HFFc6 (cell line): ENCODE data around the gene FAM9A. TPM values are rescaled to one million over a fixed set of nuclear protein-coding genes. Genes with fewer than 3 reads are reported as not detected.

Experiments used
- DNase-seq: peaks from one replicate; pipeline ENCODE4 v3.0.0-alpha.2; 2018
- H3K27ac Mint-ChIP-seq: 2 replicates; pipeline ENCODE4 v1.8.0; 2020; ENCODE audit warnings: mild to moderate bottlenecking, mixed read lengths
- H3K27me3 Mint-ChIP-seq: 2 replicates; pipeline ENCODE4 v1.8.0; 2021; ENCODE audit warnings: mild to moderate bottlenecking, moderate library complexity, mixed read lengths; ENCODE audit not compliant: insufficient read depth
- H3K36me3 Mint-ChIP-seq: 2 replicates; pipeline ENCODE4 v1.8.0; 2021; ENCODE audit warnings: low read depth, mixed read lengths
- H3K4me1 Mint-ChIP-seq: 2 replicates; pipeline ENCODE4 v1.8.0; 2020; ENCODE audit warnings: low read depth, mixed read lengths
- H3K4me3 Mint-ChIP-seq: 2 replicates; pipeline ENCODE4 v1.8.0; 2020; ENCODE audit warnings: mild to moderate bottlenecking, moderate library complexity, mixed read lengths
- H3K9me3 Mint-ChIP-seq: 2 replicates; pipeline ENCODE4 v1.8.0; 2020; ENCODE audit warnings: mild to moderate bottlenecking, mixed read lengths
- CTCF ChIP-seq: fragments of 200-600 bp; sonication (generic); IDR thresholded peaks from 2 replicates; pipeline ENCODE4 v1.5.0; 2021; ENCODE audit warnings: antibody characterized with exemption, mild to moderate bottlenecking
- total RNA-seq, 6 experiments: library from RNA; stranded (reverse); fragmentation: NEBNext Ultra II Directional; extraction: Animal tissue kit (Norgen Biotek cat#: 25700); gene quantifications; 2 replicates in 1 of 6; 3 replicates in 5 of 6; pipeline ENCODE4 v1.2.3, GENCODE V29; 2021

FAM9A gene
- total RNA-seq, 6 experiments from 2014 or later = not detected

GRCh38 chrX:8820910-8821527 lies 19.8 kb upstream of the FAM9A start:
- Mint-ChIP-seq H3K27ac (no peak overlapping the region), H3K36me3 (no peaks in the 10 kb centered on the region), H3K27me3 (peaks cover 2% of the 10 kb centered on the region; the same call in 1 of the 2 replicates), H3K4me3 (no peak overlapping the region), H3K4me1 (no peaks in the 10 kb centered on the region), H3K9me3 (no peaks in the 10 kb centered on the region)
- DNase-seq = no peak
- TF ChIP-seq CTCF = peak; percentile 29; the same call in 1 of the 2 replicates

- Mint-ChIP-seq H3K4me1 (no peaks in the 10 kb centered on the region), H3K27ac (no peak overlapping the region), H3K36me3 (no peaks in the 10 kb centered on the region), H3K9me3 (no peaks in the 10 kb centered on the region), H3K4me3 (no peak overlapping the region), H3K27me3 (no peaks in the 10 kb centered on the region)
- peak; percentile 2 for DNase-seq
- TF ChIP-seq CTCF = peak; percentile 82
Observed at GRCh38 chrX:8815460-8816065, 14.4 kb upstream of the FAM9A start.

DNA sequence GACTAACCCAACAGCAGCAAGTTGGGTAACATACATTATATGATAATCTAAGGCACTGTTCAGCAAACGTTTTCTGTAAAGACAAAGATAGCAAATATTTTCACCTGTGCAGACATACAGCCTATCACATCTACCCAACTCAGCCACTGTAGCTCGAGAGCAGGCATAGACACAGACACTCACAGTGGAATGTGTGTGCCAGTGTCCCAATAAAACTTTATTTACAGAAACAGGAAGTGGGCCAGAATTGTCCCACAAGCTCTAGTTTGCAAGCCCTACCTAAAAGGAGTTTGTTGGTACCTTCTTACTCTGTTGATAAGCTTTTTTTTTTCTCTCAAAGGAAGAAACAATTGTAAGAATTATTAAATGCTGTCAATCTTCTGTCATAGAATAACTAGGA lies 11.9 kb upstream of the FAM9A start:
- Mint-ChIP-seq H3K4me3 (no peak overlapping the region), H3K27ac (no peak overlapping the region), H3K36me3 (no peaks in the 10 kb centered on the region), H3K9me3 (no peaks in the 10 kb centered on the region), H3K27me3 (0 out of 2 replicates have a peak, but pooled peaks cover 3% of the 10 kb centered on the region), H3K4me1 (no peaks in the 10 kb centered on the region)
- no peak for TF ChIP-seq CTCF
- DNase-seq = no peak

- no peaks in the 10 kb centered on the region for H3K36me3 Mint-ChIP-seq
- no peak for DNase-seq
- H3K27ac Mint-ChIP-seq = no peak overlapping the region
- no peak for TF ChIP-seq CTCF
- H3K27me3 Mint-ChIP-seq = peaks cover 6% of the 10 kb centered on the region; the same call in 1 of the 2 replicates
- H3K4me3 Mint-ChIP-seq = no peak overlapping the region
- H3K4me1 Mint-ChIP-seq = no peaks in the 10 kb centered on the region
- H3K9me3 Mint-ChIP-seq = no peaks in the 10 kb centered on the region
Observed at GRCh38 chrX:8811611-8812010, 10.4 kb upstream of the FAM9A start.

DNA sequence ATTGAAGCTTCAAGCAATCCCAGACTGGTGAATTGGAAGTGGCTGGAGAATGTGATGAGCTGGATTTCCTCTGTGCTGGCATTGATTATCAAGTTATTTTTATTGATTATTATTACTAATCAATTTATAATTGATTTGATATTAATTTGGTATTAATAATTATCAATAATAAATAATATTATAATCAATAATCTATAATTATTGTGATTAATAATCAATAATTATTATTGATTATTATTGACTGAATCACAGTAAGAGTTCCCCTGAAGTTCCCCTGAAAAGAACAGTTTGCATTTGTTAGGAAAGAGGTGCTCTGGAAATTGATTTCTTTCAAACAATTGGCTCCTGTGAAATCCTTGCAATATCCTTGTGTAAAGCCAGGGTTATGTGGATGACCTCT lies 7.5 kb upstream of the FAM9A start:
- Mint-ChIP-seq H3K9me3 (no peaks in the 10 kb centered on the region), H3K4me3 (no peak overlapping the region), H3K36me3 (no peaks in the 10 kb centered on the region), H3K27ac (no peak overlapping the region), H3K4me1 (no peaks in the 10 kb centered on the region), H3K27me3 (peaks cover 6% of the 10 kb centered on the region)
- no peak for TF ChIP-seq CTCF
- no peak for DNase-seq
